ENCODE measurements around the gene GPR84. TPM values are rescaled to one million over a fixed set of nuclear protein-coding genes. Genes with fewer than 3 reads are reported as not detected.
A peak's percentile ranks its signal among the peaks of the same experiment; 100 is the strongest.

GPR84 gene
- polyA plus RNA-seq, 1 donor (not counting 4 experiments of a cell fraction or from before 2014, with no cell fraction given) = 0.12 TPM

GRCh38 chr12:54324617-54325441 is 39.5 kb downstream of the GPR84 start, which contains the start of gene COPZ1:
COPZ1 (plus strand) TSS chr12:54325131; CDS start chr12:54325164, 33 bp downstream.
- H3K27ac ChIP-seq (ENCODE audit: control insufficient read depth, insufficient read depth, low read length) = peak within 1 kb of the TSS; percentile 98
- H3K4me2 ChIP-seq (ENCODE audit: control insufficient read depth, extremely low read depth, insufficient read depth, low read depth, low read length) = peak within 1 kb of the TSS; percentile 94
- no peaks in the 10 kb centered on the region for H3K9me3 ChIP-seq (ENCODE audit: control insufficient read depth, low read depth, low read length)
- H4K20me1 ChIP-seq (ENCODE audit: control insufficient read depth, extremely low read depth, insufficient read depth, low read length) = no peaks in the 10 kb centered on the region
- peak within 1 kb of the TSS; percentile 86 for H2AFZ ChIP-seq (ENCODE audit: control insufficient read depth, low read length)
- H3K36me3 ChIP-seq (ENCODE audit: control insufficient read depth in 2 of 2, extremely low read depth in 1 of 2, insufficient read depth in 2 of 2, low read length in 2 of 2) = peaks cover 3 to 4% of the 10 kb centered on the region in 2 experiments
- H3K79me2 ChIP-seq (ENCODE audit: control insufficient read depth, insufficient read depth, low read length) = peaks cover 23% of the 10 kb centered on the region
- H3K9me1 ChIP-seq (ENCODE audit: control insufficient read depth, extremely low read depth, insufficient read depth, low read length) = no peaks in the 10 kb centered on the region
- FAIRE-seq = peak; percentile 81
- dilution Hi-C loops (cut with MboI; ENCODE audit: extremely low pct_ligation_motif_present, low sequenced_read_pairs) = no loop called here
- TF ChIP-seq, protein P1, sequence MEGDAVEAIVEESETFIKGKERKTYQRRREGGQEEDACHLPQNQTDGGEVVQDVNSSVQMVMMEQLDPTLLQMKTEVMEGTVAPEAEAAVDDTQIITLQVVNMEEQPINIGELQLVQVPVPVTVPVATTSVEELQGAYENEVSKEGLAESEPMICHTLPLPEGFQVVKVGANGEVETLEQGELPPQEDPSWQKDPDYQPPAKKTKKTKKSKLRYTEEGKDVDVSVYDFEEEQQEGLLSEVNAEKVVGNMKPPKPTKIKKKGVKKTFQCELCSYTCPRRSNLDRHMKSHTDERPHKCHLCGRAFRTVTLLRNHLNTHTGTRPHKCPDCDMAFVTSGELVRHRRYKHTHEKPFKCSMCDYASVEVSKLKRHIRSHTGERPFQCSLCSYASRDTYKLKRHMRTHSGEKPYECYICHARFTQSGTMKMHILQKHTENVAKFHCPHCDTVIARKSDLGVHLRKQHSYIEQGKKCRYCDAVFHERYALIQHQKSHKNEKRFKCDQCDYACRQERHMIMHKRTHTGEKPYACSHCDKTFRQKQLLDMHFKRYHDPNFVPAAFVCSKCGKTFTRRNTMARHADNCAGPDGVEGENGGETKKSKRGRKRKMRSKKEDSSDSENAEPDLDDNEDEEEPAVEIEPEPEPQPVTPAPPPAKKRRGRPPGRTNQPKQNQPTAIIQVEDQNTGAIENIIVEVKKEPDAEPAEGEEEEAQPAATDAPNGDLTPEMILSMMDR (optimal IDR thresholded peaks at IDR 0.05 in 1 of 3, IDR thresholded peaks at IDR 0.05 in 1 of 3, conservative IDR thresholded peaks at IDR 0.05 in 1 of 3; ENCODE audit: extremely low read depth in 1 of 3, insufficient read depth in 2 of 3, low read length in 3 of 3) = peak; percentile 77 to 83 (median 81)
- TF ChIP-seq EZH2 (IDR thresholded peaks at IDR 0.05; ENCODE audit: low read length) = no peak
- H3K4me3 ChIP-seq (ENCODE audit: control insufficient read depth in 2 of 3, extremely low read depth in 1 of 3, insufficient read depth in 2 of 3, low read depth in 1 of 3, low read length in 3 of 3) = peak within 1 kb of the TSS; percentile 78 to 99 (median 91)
- H3K9ac ChIP-seq (ENCODE audit: control insufficient read depth, extremely low read depth, insufficient read depth, low read length) = peak within 1 kb of the TSS; percentile 99
- no peaks in the 10 kb centered on the region for H3K27me3 ChIP-seq (ENCODE audit: control insufficient read depth, extremely low read depth, insufficient read depth, low read length)
- peak; percentile 99 for DNase-seq (ENCODE audit: low read depth, low spot score)
- peaks cover 5% of the 10 kb centered on the region for H3K4me1 ChIP-seq (ENCODE audit: control insufficient read depth, extremely low read depth, insufficient read depth, low read length)

DNA sequence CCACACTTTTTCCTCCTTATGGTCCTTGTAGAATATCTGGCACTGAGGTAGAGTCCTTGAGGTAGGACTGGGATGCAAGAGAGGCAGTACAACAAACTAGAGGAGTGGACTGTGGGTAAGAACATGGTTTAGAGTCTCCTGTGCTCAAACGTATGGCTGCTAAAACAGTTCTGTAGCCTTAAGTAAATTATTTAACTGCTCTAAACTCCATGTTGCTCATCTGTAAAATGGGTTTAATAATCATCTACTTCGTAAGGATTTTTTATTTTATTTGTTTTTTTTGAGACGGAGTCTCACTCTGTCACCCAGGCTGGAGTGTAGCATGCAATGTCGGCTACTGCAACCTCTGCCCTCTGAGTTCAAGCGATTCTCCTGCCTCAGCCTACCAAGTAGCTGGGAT is 42.9 kb downstream of the GPR84 start:
- Histone ChIP-seq H3K9me3 (ENCODE audit: control insufficient read depth, low read depth, low read length) (no peaks in the 10 kb centered on the region), H3K79me2 (ENCODE audit: control insufficient read depth, insufficient read depth, low read length) (peaks cover 10% of the 10 kb centered on the region), H3K27ac (ENCODE audit: control insufficient read depth, insufficient read depth, low read length) (no peak overlapping the region), H2AFZ (ENCODE audit: control insufficient read depth, low read length) (no peak overlapping the region), H3K27me3 (ENCODE audit: control insufficient read depth, extremely low read depth, insufficient read depth, low read length) (no peaks in the 10 kb centered on the region), H3K4me1 (ENCODE audit: control insufficient read depth, extremely low read depth, insufficient read depth, low read length) (no peaks in the 10 kb centered on the region), H3K36me3 (ENCODE audit: control insufficient read depth in 2 of 2, extremely low read depth in 1 of 2, insufficient read depth in 2 of 2, low read length in 2 of 2) (no peaks in the 10 kb centered on the region), H3K4me3 (ENCODE audit: control insufficient read depth in 2 of 3, extremely low read depth in 1 of 3, insufficient read depth in 2 of 3, low read depth in 1 of 3, low read length in 3 of 3) (no peak overlapping the region), H3K9me1 (ENCODE audit: control insufficient read depth, extremely low read depth, insufficient read depth, low read length) (no peaks in the 10 kb centered on the region), H4K20me1 (ENCODE audit: control insufficient read depth, extremely low read depth, insufficient read depth, low read length) (no peaks in the 10 kb centered on the region), H3K9ac (ENCODE audit: control insufficient read depth, extremely low read depth, insufficient read depth, low read length) (no peak overlapping the region), H3K4me2 (ENCODE audit: control insufficient read depth, extremely low read depth, insufficient read depth, low read depth, low read length) (no peak overlapping the region)
- dilution Hi-C loops (cut with MboI; ENCODE audit: extremely low pct_ligation_motif_present, low sequenced_read_pairs) = no loop called here
- no peak for TF ChIP-seq EZH2 (IDR thresholded peaks at IDR 0.05; ENCODE audit: low read length)
- TF ChIP-seq, protein P1 (optimal IDR thresholded peaks at IDR 0.05 in 1 of 3, IDR thresholded peaks at IDR 0.05 in 1 of 3, conservative IDR thresholded peaks at IDR 0.05 in 1 of 3; ENCODE audit: extremely low read depth in 1 of 3, insufficient read depth in 2 of 3, low read length in 3 of 3) = no peak
- FAIRE-seq = no peak
- no peak for DNase-seq (ENCODE audit: low read depth, low spot score)

Small RNA genes lying within 50 kb of the gene (small RNA-seq; reads per million reads assigned to genes)
- gene MIR148B (ENCODE audit: insufficient read length in 3 of 3, low read depth in 3 of 3, low replicate concordance in 1 of 3) (141 to 6,276 (median 6,046) reads per million in 3 experiments), gene RN7SL744P (ENCODE audit: insufficient read length in 3 of 3, low read depth in 3 of 3, low replicate concordance in 1 of 3) (0 reads per million in 3 experiments), gene RNU6-950P (ENCODE audit: insufficient read length in 3 of 3, low read depth in 3 of 3, low replicate concordance in 1 of 3) (0 reads per million in 3 experiments)

Other genes starting within 250 kb of the GPR84 start
- gene SMUG1, start 175.5 kb downstream of the GPR84 start, polyA plus RNA-seq = 38.6 to 45.3 TPM (median 39.6 TPM) in 3 replicates
- gene CBX5, start 84.4 kb downstream of the GPR84 start, polyA plus RNA-seq = 15.5 to 25.8 TPM (median 23.3 TPM) in 3 replicates
- gene HNRNPA1, start 83.8 kb downstream of the GPR84 start, polyA plus RNA-seq = 269 to 1,061 TPM (median 583 TPM) in 3 replicates
- 0.09 to 0.42 TPM (median 0.25 TPM) in 3 replicates for gene NFE2, start 63.5 kb downstream of the GPR84 start, polyA plus RNA-seq
- 208 to 280 TPM (median 237 TPM) in 3 replicates for gene COPZ1, start 39.4 kb downstream of the GPR84 start, polyA plus RNA-seq
- gene ZNF385A, start 20.2 kb upstream of the GPR84 start, polyA plus RNA-seq = 11.4 to 20.1 TPM (median 13.3 TPM) in 3 replicates
- gene ITGA5, start 54.8 kb upstream of the GPR84 start, polyA plus RNA-seq = 47.9 to 107 TPM (median 68.0 TPM) in 3 replicates
- 0.10 TPM in 1 of 3 replicates, not detected in the others for gene GTSF1, start 109.1 kb upstream of the GPR84 start, polyA plus RNA-seq
- gene NCKAP1L, start 133.3 kb upstream of the GPR84 start, polyA plus RNA-seq = 0.03 TPM in 1 of 3 replicates, not detected in the others
- gene PDE1B, start 185.1 kb upstream of the GPR84 start, polyA plus RNA-seq = not detected in 3 replicates
- gene PPP1R1A, start 224.2 kb upstream of the GPR84 start, polyA plus RNA-seq = not detected in 3 replicates

Data from keratinocyte (primary cell).